ENCODE data around the gene FAM170B.

Gene FAM170B

GRCh38 chr10:49133706-49134248 lies at the start of gene FAM170B:
TSS of gene FAM170B (minus strand) at chr10:49134021. CDS start at chr10:49133918, 103 bp downstream.
- no peak for DNase-seq

DNA sequence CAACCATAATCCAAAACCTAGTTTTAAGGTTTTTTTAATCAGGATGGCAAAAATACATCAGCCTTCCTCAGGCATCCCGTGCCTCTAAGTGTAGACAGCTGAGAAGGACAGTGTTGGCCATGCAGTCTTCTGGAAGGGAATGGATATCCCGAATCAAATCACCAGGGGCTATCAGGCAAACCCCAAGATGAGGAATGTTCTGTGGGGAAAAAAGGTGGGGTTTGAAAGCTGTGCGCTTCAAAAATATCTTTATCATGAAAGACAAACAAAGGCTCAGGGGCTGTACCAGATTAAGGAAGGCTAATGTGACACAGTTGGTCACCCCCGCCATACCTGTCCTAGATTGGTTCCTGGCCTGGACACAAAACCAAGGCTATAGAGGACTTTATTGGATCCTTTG lies 49.0 kb upstream of the FAM170B start:
- no peak for DNase-seq

GRCh38 chr10:49180444-49180860 lies 46.6 kb upstream of the FAM170B start:
- DNase-seq = no peak

DNA sequence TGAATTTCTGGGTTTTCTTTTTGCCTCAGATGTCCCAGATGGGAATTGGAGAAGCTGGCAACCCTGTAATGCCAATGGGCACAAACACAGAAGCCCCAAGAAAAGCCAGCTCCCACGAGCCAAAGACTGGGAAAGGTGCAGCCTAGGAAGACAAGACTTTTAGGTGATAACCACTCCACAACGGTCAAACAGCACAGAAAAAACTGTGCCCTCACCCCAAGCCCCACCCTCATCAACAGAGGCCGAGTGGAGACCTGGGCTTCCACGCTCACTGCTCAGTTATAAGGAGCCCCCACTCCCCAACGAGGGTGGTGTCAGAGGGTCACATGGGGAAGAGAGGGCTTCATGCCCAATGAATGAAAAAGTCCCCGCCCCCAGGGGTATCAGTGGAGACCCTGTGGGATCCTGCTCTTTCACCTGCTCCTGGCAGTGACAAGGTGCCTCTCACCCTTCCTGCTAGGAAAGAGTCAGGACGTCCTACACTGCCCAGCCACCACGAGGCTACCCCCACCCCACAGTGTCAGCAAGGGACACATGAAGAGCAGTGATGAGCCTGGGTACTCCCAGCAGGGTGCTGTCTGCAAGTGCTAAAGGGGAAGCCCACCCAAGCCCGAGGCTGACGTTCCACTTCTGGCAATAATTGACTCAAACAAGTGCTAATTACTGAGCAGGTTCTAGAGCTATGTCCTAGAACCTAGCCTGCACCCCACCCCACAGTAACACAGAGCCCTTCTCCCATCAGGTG lies 46.0 kb upstream of the FAM170B start:
- DNase-seq = peak in 1 of 2 donors; percentile 33

GRCh38 chr10:49178489-49179471 lies 45.0 kb upstream of the FAM170B start:
- DNase-seq = no peak

- peak; percentile 64 to 80 for DNase-seq
Measured at GRCh38 chr10:49177391-49178355, 43.9 kb upstream of the FAM170B start.

DNA sequence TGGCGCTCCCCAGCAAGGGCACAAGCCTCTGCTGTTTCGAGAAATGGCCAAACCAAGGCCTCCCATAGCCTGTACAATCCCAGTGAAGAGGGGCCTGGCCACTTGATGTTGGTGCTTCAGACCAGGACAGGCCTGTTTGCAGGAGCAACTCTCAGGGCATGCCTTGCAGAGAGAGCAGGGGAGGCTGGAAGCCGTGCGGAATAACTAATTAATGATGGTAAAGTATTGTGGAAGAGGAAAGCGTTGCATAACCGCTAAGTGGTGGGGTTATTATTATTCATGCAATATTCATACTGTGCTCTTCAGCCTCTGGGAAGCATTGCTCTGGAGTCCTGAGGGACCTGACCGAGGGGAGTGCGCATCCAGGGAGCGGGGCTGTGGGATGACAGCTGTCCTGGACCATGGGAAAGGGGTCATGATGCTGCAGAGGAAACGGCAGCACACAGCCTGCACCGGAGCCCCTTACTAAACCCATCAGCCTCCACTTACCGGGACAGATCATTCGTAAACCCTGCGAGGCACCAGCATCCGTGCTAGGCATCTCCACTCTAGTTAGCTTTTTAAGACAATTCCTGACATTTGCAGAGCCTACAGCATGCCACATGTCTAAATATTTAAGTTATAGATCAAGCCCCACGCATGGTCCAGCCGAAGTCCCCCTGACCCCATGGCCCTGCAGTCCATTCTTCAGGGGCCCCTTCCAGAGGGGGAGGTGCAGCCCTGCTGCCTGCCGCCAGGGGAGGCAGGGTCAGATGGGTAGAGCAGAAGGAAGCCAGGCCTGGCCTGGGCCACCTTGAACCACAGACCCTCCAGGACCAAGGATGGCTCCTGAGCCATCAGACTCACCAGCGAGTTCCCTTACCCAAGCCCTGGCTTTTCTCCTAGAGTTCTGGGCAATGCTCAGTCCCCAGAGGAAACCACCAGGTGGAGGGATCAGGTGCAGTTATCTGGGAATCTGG lies 42.8 kb upstream of the FAM170B start:
- DNase-seq = no peak

- DNase-seq = no peak
Measured at GRCh38 chr10:49175587-49176309, 41.9 kb upstream of the FAM170B start.

DNA sequence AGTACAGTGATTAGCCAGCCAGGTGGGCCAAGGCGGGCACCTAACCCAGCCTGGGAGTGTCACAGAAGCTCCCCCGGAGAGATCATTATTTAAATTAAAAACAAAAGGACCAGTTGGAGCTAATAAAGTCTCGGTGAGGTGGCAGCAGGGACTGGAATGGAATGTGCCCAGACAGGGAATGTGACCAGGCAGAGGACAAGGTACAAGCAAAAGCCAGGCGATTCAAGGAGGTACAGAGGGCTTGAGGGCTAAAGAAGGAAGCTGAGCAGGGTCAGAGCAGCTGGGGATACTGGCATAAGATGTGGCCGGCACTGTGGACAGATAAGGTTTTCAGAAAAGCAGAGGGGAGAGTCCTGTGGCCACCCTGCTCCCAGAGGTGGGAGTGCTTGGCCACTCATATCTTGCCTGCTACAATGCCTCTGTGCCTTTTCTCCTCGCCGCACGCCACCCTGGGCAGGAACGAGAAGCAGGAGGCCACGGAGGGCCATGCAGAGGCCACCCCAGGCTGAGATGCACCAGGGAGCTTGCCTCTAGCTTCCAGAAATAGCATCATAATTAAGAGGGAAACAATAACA lies 41.2 kb upstream of the FAM170B start:
- DNase-seq = no peak

- DNase-seq = no peak
Measured at GRCh38 chr10:49174261-49174925, 40.6 kb upstream of the FAM170B start.

GRCh38 chr10:49173853-49174252 lies 40.0 kb upstream of the FAM170B start:
- DNase-seq = no peak

- DNase-seq = no peak
Measured at GRCh38 chr10:49173201-49173772, 39.5 kb upstream of the FAM170B start.

DNA sequence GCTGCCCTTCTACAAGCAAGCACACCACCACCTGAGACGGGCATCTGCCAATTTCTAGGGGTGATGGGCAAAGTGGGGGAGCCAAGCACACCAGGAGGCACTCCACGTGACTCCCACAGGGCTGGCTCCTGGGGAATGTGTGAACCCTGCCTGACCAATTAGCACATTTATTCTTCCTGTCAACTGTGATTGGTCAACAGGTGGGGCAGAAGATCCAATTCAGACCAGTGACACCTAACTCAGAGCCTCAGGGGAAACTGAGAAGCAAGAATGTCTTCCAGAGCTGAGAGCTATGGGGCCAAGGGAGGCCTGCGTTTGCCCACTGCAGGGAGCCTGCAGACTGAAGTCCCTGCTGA lies 38.9 kb upstream of the FAM170B start:
- DNase-seq = no peak

DNA sequence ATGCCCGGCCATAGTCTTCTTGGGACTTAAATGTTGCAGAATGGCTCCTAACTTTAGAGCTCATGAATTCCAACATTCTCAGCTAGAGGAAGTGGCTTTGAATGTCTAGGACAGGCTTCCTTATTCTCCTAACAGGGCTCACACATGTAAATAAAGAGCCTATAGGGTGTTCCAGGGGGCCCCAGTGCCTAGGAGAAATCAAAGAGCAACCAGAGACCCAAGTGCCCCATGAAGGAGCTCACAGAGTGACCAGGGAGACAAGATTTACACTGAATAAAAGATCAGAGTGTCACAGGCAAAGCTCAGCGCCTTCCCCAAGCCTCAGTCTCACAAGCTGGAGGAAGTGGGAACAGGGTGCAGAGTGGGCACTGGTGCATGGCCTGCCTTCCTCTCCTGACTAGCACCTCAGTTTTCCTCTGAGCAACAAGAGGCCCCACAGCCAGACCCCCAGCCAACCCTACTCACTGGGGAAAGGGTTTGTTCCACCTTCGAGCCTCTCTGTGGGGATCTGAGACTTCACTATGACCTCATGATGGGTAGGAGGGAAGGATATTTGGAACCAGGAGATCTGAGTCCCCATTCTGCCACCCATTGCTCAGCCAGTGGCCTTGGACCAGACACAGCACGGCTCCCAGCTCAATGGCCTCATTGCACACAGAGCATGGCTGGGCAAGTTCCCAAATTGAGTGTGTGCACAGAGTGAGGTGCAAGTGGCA lies 38.4 kb upstream of the FAM170B start:
- DNase-seq = no peak

- no peak for DNase-seq
Measured at GRCh38 chr10:49171326-49172060, 37.7 kb upstream of the FAM170B start.

DNA sequence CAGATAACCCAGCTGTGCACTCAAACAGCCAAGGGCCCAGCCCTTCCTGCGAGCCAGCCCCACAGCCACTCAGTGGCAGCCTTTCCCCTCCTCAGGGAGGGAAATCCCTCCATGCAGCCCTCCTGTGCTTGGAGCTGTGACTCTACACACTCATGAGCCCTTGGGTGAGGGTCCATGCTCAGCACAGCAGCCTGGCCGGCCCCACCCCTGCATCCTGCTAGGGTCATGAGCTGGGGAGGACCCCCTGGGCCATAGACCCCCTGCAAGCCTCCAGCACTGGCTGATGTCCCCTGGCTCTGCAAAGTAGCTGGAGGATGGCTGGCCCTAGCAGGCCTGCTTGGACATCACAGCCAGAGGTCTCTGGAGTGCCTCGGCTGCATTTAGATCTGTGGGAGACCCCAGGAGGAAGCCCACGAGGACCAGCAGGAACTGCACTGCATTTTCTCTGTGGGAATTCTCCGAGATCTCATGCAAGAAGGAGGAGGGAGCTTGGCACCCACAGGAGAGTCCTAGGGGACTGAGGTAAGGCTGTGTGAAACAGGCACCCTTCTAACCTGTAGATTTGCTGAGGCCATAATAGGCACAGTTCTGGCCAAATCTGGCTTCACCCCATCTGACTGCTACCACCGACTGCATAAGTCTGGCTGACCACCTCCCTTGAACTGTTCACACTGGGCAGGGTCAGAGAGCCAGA lies 37.0 kb upstream of the FAM170B start:
- no peak for DNase-seq

GRCh38 chr10:49169776-49170175 lies 36.0 kb upstream of the FAM170B start:
- DNase-seq = no peak
